NCI-H146 treated with DMSO at 0.1 percent for 48 hours (cell line): ENCODE measurements around the gene FANK1.
"Not testable (repeated sequence)": the region's sequence is repeated elsewhere in the genome, so short reads cannot be mapped to it uniquely, and the experiment has no call there.

Experiments
- DNase-seq: peaks from one replicate; lab custom pipeline; 2025; ENCODE audit not compliant: unreplicated experiment; lab: John Stamatoyannopoulos, UW

Gene FANK1

GRCh38 chr10:126016882-126017281, 120.5 kb downstream of the FANK1 start:
- DNase-seq = no peak

- DNase-seq = no peak
Observed at GRCh38 chr10:126017961-126018560, 121.7 kb downstream of the FANK1 start.

- no peak for DNase-seq
Observed at GRCh38 chr10:126021833-126022500, 125.6 kb downstream of the FANK1 start.

GRCh38 chr10:126022841-126023240, 126.5 kb downstream of the FANK1 start:
- DNase-seq = no peak

GRCh38 chr10:126027692-126028091, 131.3 kb downstream of the FANK1 start:
- DNase-seq = no peak

- no peak for DNase-seq
Observed at GRCh38 chr10:126029999-126030398, 133.6 kb downstream of the FANK1 start.

GRCh38 chr10:126034586-126034985, 138.2 kb downstream of the FANK1 start:
- DNase-seq = no peak

- DNase-seq = no peak
Observed at GRCh38 chr10:126036515-126036914, 140.2 kb downstream of the FANK1 start.

- DNase-seq = no peak
Observed at GRCh38 chr10:126037946-126038345, 141.6 kb downstream of the FANK1 start.

GRCh38 chr10:126041117-126041516, 144.8 kb downstream of the FANK1 start:
- no peak for DNase-seq

GRCh38 chr10:126041804-126042231, 145.5 kb downstream of the FANK1 start:
- DNase-seq = no peak

GRCh38 chr10:126042354-126042753, 146.0 kb downstream of the FANK1 start:
- no peak for DNase-seq

GRCh38 chr10:126042906-126043305, 146.5 kb downstream of the FANK1 start:
- no peak for DNase-seq

- DNase-seq = no peak
Observed at GRCh38 chr10:126043389-126043788, 147.0 kb downstream of the FANK1 start.

- DNase-seq = no peak
Observed at GRCh38 chr10:126045861-126046260, 149.5 kb downstream of the FANK1 start.

GRCh38 chr10:126046831-126047230, 150.5 kb downstream of the FANK1 start:
- DNase-seq = no peak

- DNase-seq = not testable (repeated sequence)
Observed at GRCh38 chr10:126047749-126048148, 151.4 kb downstream of the FANK1 start.

GRCh38 chr10:126049759-126050700, 153.7 kb downstream of the FANK1 start:
- no peak for DNase-seq

GRCh38 chr10:126052171-126052570, 155.8 kb downstream of the FANK1 start:
- no peak for DNase-seq

GRCh38 chr10:126054191-126054590, 157.8 kb downstream of the FANK1 start:
- DNase-seq = no peak

GRCh38 chr10:126057494-126057893, 161.1 kb downstream of the FANK1 start:
- DNase-seq = no peak

- peak; percentile 44 for DNase-seq
Observed at GRCh38 chr10:126058104-126058503, 161.7 kb downstream of the FANK1 start.
